Cardiac fibroblast (primary cell): Measurements from ENCODE around the gene SPAG5.

Source experiments
- DNase-seq, 2 donors: peaks; one replicate each; pipeline versions ENCODE4 v3.0.0 to v3.0.0-alpha.2; 2010; ENCODE audit warnings: low read depth in 2 of 2
- H3K4me3 ChIP-seq, 2 donors: replicated peaks in 1 of 2; 1 replicate in 1 of 2; 2 replicates in 1 of 2; pipeline ENCODE4 v1.5.1; 2011; ENCODE audit warnings: low read depth in 2 of 2, low read length in 2 of 2, mild to moderate bottlenecking in 2 of 2, moderate library complexity in 1 of 2
- CTCF ChIP-seq: IDR thresholded peaks from one replicate; pipeline ENCODE4 v1.5.1; 2011; ENCODE audit warnings: low read depth, mild to moderate bottlenecking, low read length, inconsistent platforms

Gene SPAG5

GRCh38 chr17:28536532-28537218 is 62.1 kb downstream of the SPAG5 start:
- no peak for TF ChIP-seq CTCF
- H3K4me3 ChIP-seq: no peak overlapping the region
- no peak for DNase-seq

GRCh38 chr17:28534740-28535375 is 64.0 kb downstream of the SPAG5 start:
- no peak for DNase-seq
- H3K4me3 ChIP-seq: no peak overlapping the region
- no peak for TF ChIP-seq CTCF

GRCh38 chr17:28533091-28533807 is 65.6 kb downstream of the SPAG5 start:
- DNase-seq: no peak
- no peak overlapping the region for H3K4me3 ChIP-seq
- no peak for TF ChIP-seq CTCF

- no peak for DNase-seq
- H3K4me3 ChIP-seq: no peak overlapping the region
- TF ChIP-seq CTCF: no peak
Observed at GRCh38 chr17:28532050-28532960, 66.5 kb downstream of the SPAG5 start.

GRCh38 chr17:28530926-28531325 is 67.9 kb downstream of the SPAG5 start:
- no peak for DNase-seq
- TF ChIP-seq CTCF: no peak
- H3K4me3 ChIP-seq: no peak overlapping the region

GRCh38 chr17:28530250-28530649 is 68.6 kb downstream of the SPAG5 start:
- no peak for DNase-seq
- H3K4me3 ChIP-seq: no peak overlapping the region
- no peak for TF ChIP-seq CTCF
